ENCODE data around the gene RTEL1.

GRCh38 chr20:63656451-63656850, 1.7 kb upstream of the RTEL1 start:
- TF ChIP-seq CTCF (IDR thresholded peaks at IDR 0.05), result no peak
- TF ChIP-seq POLR2A (IDR thresholded peaks at IDR 0.05), result no peak
